Measurements from ENCODE around the gene APBB3.

APBB3 gene

GRCh38 chr5:140540227-140540626 is 24.2 kb downstream of the APBB3 start:
- no peaks in the 10 kb centered on the region for H3K4me1 ChIP-seq (ENCODE audit: insufficient read depth, low read length)
- no peak overlapping the region for H3K9ac ChIP-seq (ENCODE audit: low read depth, low read length)
- no peaks in the 10 kb centered on the region for H3K9me3 ChIP-seq (ENCODE audit: control insufficient read depth, insufficient read depth, low read length)
- H3K36me3 ChIP-seq (ENCODE audit: insufficient read depth, low read length): peaks cover 19% of the 10 kb centered on the region

- peaks cover 15% of the 10 kb centered on the region for H3K36me3 ChIP-seq (ENCODE audit: insufficient read depth, low read length)
- H3K9me3 ChIP-seq (ENCODE audit: control insufficient read depth, insufficient read depth, low read length): no peaks in the 10 kb centered on the region
- H3K9ac ChIP-seq (ENCODE audit: low read depth, low read length): no peak overlapping the region
- no peaks in the 10 kb centered on the region for H3K4me1 ChIP-seq (ENCODE audit: insufficient read depth, low read length)
Observed at GRCh38 chr5:140524003-140524402, 40.4 kb downstream of the APBB3 start.

- peaks cover 18% of the 10 kb centered on the region for H3K36me3 ChIP-seq (ENCODE audit: insufficient read depth, low read length)
- no peak overlapping the region for H3K9ac ChIP-seq (ENCODE audit: low read depth, low read length)
- H3K9me3 ChIP-seq (ENCODE audit: control insufficient read depth, insufficient read depth, low read length): no peaks in the 10 kb centered on the region
- no peaks in the 10 kb centered on the region for H3K4me1 ChIP-seq (ENCODE audit: insufficient read depth, low read length)
Observed at GRCh38 chr5:140513124-140513523, 51.3 kb downstream of the APBB3 start.

- Histone ChIP-seq H3K36me3 (ENCODE audit: insufficient read depth, low read length) (peaks cover 24% of the 10 kb centered on the region), H3K9ac (ENCODE audit: low read depth, low read length) (no peak overlapping the region), H3K9me3 (ENCODE audit: control insufficient read depth, insufficient read depth, low read length) (no peaks in the 10 kb centered on the region), H3K4me1 (ENCODE audit: insufficient read depth, low read length) (no peaks in the 10 kb centered on the region)
Observed at GRCh38 chr5:140509898-140510297, 54.5 kb downstream of the APBB3 start.

Measured in ES-I3 (cell line).